ENCODE results near the gene CD244. TPM values are rescaled to one million over a fixed set of nuclear protein-coding genes. Genes with fewer than 3 reads are reported as not detected.
A peak's percentile ranks its signal among the peaks of the same experiment; 100 is the strongest.

The CD244 gene
- total RNA-seq, 1 donor from 2014 or later: not detected

GRCh38 chr1:160813215-160813614 is 49.5 kb downstream of the CD244 start:
- H3K36me3 Mint-ChIP-seq (ENCODE audit: unreplicated experiment): no peaks in the 10 kb centered on the region
- H3K27ac Mint-ChIP-seq (ENCODE audit: unreplicated experiment): no peak overlapping the region
- H3K27me3 Mint-ChIP-seq (ENCODE audit: unreplicated experiment): no peaks in the 10 kb centered on the region
- no peak for TF ChIP-seq CTCF (IDR thresholded peaks at IDR 0.05)
- H3K4me3 Mint-ChIP-seq (ENCODE audit: unreplicated experiment): no peak overlapping the region
- DNase-seq (ENCODE audit: extremely low spot score, unreplicated experiment): no peak
- H3K9me3 Mint-ChIP-seq (ENCODE audit: unreplicated experiment): peaks cover 3% of the 10 kb centered on the region
- H3K4me1 Mint-ChIP-seq (ENCODE audit: unreplicated experiment): no peaks in the 10 kb centered on the region

GRCh38 chr1:160811147-160811546 is 51.5 kb downstream of the CD244 start:
- DNase-seq (ENCODE audit: extremely low spot score, unreplicated experiment): no peak
- no peak overlapping the region for H3K4me3 Mint-ChIP-seq (ENCODE audit: unreplicated experiment)
- H3K36me3 Mint-ChIP-seq (ENCODE audit: unreplicated experiment): no peaks in the 10 kb centered on the region
- H3K4me1 Mint-ChIP-seq (ENCODE audit: unreplicated experiment): no peaks in the 10 kb centered on the region
- TF ChIP-seq CTCF (IDR thresholded peaks at IDR 0.05): no peak
- peaks cover 13% of the 10 kb centered on the region for H3K9me3 Mint-ChIP-seq (ENCODE audit: unreplicated experiment)
- no peak overlapping the region for H3K27ac Mint-ChIP-seq (ENCODE audit: unreplicated experiment)
- H3K27me3 Mint-ChIP-seq (ENCODE audit: unreplicated experiment): no peaks in the 10 kb centered on the region

GRCh38 chr1:160810486-160810885 is 52.2 kb downstream of the CD244 start:
- no peak for DNase-seq (ENCODE audit: extremely low spot score, unreplicated experiment)
- H3K4me3 Mint-ChIP-seq (ENCODE audit: unreplicated experiment): no peak overlapping the region
- no peaks in the 10 kb centered on the region for H3K36me3 Mint-ChIP-seq (ENCODE audit: unreplicated experiment)
- H3K27me3 Mint-ChIP-seq (ENCODE audit: unreplicated experiment): no peaks in the 10 kb centered on the region
- no peak for TF ChIP-seq CTCF (IDR thresholded peaks at IDR 0.05)
- no peaks in the 10 kb centered on the region for H3K4me1 Mint-ChIP-seq (ENCODE audit: unreplicated experiment)
- H3K9me3 Mint-ChIP-seq (ENCODE audit: unreplicated experiment): peaks cover 19% of the 10 kb centered on the region
- no peak overlapping the region for H3K27ac Mint-ChIP-seq (ENCODE audit: unreplicated experiment)

GRCh38 chr1:160808289-160808688 is 54.4 kb downstream of the CD244 start:
- Mint-ChIP-seq H3K36me3 (ENCODE audit: unreplicated experiment) (no peaks in the 10 kb centered on the region), H3K4me1 (ENCODE audit: unreplicated experiment) (no peaks in the 10 kb centered on the region), H3K27ac (ENCODE audit: unreplicated experiment) (no peak overlapping the region), H3K27me3 (ENCODE audit: unreplicated experiment) (no peaks in the 10 kb centered on the region), H3K9me3 (ENCODE audit: unreplicated experiment) (peaks cover 19% of the 10 kb centered on the region), H3K4me3 (ENCODE audit: unreplicated experiment) (no peak overlapping the region)
- DNase-seq (ENCODE audit: extremely low spot score, unreplicated experiment): peak; percentile 51
- TF ChIP-seq CTCF (IDR thresholded peaks at IDR 0.05): no peak

GRCh38 chr1:160807738-160808137 is 54.9 kb downstream of the CD244 start:
- no peak overlapping the region for H3K27ac Mint-ChIP-seq (ENCODE audit: unreplicated experiment)
- H3K36me3 Mint-ChIP-seq (ENCODE audit: unreplicated experiment): no peaks in the 10 kb centered on the region
- H3K9me3 Mint-ChIP-seq (ENCODE audit: unreplicated experiment): peaks cover 19% of the 10 kb centered on the region
- DNase-seq (ENCODE audit: extremely low spot score, unreplicated experiment): peak; percentile 73
- no peak for TF ChIP-seq CTCF (IDR thresholded peaks at IDR 0.05)
- H3K4me1 Mint-ChIP-seq (ENCODE audit: unreplicated experiment): no peaks in the 10 kb centered on the region
- H3K27me3 Mint-ChIP-seq (ENCODE audit: unreplicated experiment): no peaks in the 10 kb centered on the region
- H3K4me3 Mint-ChIP-seq (ENCODE audit: unreplicated experiment): no peak overlapping the region

All from osteocyte (in vitro differentiated cells).